Activated CD4-positive, alpha-beta T cell treated with anti-CD3 and anti-CD28 coated beads for 48 hours (primary cell): ENCODE data around the gene ADCY4.

Experiments used
- DNase-seq: peaks from one replicate; pipeline ENCODE4 v3.0.0-alpha.2; 2020

Gene ADCY4

DNA sequence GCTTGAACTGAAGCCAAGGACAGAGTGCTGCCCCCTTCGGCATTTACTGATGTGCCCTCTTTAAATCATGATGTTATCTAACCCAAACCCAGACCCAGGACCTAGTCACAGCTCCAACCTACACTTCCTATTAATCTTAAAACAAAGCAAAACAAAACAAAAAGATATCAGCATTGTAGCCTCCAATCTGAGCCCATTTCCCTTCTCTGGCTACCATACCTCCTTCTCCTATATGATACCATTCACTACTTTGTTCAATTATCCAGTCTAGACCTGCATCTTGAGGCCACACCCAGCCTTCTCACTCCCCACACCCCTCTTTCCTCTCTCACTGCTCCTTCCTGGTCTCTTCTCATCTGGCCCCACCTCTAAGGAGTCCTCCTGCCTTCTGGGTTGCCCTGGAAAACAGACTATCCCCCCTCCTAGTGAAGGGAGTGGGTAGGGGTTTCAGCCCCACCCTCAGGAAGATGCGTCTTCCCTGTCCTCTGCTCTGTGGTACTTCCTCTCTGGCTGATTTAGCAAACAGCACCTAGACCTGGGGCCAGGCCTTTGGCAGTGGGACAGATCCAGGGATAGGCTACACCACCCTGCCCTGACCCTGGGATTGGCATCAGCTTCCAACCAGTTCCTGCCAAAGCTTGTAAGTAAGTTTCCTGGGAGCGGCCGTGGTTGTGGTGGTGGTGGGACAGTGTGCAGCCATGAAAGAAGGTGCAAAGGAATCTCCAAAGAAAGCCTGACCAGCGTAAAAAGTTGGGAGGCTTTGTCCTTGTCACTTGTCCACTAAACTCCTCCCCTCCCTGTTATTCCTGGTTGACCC is 20.3 kb downstream of the ADCY4 start:
- DNase-seq, result no peak

DNA sequence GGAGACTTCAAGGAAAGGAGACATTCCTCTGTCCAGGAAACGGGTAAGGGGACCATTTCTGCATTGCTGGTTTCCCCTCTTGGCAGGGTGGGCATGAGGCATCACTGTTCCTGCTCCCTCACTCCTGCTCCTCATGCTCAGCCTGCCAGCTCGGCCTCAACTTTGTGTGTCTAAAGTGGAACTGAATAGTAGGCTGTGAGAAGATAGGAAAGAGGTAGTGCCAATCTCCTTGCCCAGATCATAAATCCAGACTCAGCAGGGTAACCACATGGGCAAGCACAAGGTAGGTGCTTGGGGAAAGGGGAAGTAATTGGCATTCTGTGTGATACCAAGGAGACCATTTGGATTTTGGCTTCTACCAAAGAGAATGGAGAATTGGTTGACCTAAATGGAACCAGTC is 21.0 kb downstream of the ADCY4 start:
- no peak for DNase-seq

DNA sequence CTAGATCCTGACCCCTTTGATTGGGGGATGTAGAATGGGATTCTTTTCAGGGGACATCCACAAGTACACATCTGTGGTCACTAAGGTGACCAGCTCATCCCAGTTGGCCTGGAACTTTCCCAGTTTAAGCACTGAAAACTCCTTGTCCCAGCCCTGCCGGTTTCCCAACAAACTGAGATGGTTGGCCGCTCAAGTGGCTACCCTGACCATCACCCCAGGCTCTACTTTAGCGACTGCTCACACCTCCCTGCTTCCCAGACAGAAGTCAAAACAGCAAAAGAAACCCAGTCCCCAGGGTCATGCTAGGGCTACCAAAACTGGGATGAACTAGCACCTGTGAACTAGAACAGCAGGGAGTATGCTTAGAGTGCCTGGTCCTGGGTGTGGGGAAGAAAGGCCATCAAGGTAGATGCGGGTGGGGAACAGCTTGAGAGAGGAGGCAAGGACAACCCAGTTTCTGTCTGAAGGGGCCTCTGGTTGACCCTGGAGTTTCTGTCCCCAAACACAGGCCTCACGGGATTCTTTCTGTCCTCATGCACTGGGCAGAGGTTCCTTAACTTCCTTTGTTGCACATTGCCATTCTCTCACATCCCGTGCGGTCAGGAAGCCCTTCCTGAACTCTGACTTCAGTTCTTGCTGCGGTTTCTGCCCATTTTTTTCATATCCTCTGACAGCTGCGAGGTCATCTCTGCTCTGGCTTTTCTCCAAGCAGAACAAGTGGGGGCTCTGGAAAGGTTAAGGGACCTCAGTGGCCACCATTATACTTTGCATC is 21.9 kb downstream of the ADCY4 start:
- peak; percentile 23 for DNase-seq

DNA sequence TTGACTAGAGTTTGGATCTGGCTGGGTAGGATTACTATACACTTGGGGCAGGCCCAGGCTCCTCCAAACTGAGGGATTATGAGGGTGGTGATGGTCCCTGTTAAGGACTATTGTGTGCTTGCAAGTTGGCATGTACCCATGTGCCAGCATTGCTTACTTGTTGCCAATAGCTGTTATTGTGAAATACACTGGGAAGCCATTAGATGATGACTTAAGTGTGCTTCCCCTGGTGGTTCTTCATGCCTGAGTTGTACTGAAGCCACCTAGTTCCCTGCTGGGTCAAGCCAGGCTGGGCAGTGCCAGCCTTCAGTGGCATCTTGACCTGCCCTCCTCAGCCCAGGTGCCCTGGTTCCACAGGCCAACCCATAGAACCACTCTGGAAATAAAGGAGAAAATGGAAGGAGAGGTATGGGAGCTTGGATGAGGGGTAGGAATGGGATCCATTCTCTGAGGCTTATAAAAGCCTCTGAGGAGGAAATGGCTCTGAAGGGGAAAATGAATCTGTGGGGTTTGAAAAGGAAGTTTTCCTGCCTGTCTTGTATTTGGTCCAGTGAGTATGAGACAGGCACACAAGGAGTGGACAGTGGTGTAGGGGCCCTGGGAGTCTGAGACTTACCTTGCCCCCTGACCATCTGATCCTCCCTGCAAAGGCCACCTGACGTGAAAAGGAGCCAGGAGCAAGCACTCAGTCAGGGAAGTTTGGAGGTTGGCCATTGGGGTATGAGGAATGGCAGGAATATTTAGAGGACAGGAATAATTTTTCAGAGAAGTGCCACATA is 22.8 kb downstream of the ADCY4 start:
- no peak for DNase-seq

DNA sequence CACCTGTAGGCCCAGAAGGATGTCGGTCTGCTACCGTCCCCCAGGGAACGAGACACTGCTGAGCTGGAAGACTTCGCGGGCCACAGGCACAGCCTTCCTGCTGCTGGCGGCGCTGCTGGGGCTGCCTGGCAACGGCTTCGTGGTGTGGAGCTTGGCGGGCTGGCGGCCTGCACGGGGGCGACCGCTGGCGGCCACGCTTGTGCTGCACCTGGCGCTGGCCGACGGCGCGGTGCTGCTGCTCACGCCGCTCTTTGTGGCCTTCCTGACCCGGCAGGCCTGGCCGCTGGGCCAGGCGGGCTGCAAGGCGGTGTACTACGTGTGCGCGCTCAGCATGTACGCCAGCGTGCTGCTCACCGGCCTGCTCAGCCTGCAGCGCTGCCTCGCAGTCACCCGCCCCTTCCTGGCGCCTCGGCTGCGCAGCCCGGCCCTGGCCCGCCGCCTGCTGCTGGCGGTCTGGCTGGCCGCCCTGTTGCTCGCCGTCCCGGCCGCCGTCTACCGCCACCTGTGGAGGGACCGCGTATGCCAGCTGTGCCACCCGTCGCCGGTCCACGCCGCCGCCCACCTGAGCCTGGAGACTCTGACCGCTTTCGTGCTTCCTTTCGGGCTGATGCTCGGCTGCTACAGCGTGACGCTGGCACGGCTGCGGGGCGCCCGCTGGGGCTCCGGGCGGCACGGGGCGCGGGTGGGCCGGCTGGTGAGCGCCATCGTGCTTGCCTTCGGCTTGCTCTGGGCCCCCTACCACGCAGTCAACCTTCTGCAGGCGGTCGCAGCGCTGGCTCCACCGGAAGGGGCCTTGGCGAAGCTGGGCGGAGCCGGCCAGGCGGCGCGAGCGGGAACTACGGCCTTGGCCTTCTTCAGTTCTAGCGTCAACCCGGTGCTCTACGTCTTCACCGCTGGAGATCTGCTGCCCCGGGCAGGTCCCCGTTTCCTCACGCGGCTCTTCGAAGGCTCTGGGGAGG is 23.9 kb downstream of the ADCY4 start, which contains the start of gene LTB4R:
TSS of gene LTB4R (plus strand) at position 857 of the 959 bp plus-strand sequence. CDS start 4,150 bp downstream, outside the sequence.
- peak; percentile 73 for DNase-seq

DNA sequence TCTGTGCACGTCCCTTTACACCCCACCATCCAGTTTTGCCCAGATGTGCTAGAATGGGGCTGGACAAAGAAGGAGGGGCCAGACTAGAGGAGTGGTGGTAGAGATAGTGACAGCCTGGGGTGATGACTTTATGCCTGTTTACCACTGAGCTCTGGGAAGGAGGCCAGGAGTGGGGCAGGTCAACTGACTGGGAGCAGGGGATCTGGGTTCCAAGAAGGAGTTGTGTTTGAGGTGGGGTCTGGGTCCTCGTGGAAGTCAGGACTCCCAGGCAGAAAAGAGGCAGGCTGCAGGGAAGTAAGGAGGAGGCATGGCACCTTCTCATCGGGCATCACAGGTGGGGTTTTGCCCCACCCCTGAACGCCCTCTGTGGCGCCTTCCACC is 24.6 kb downstream of the ADCY4 start:
- no peak for DNase-seq

DNA sequence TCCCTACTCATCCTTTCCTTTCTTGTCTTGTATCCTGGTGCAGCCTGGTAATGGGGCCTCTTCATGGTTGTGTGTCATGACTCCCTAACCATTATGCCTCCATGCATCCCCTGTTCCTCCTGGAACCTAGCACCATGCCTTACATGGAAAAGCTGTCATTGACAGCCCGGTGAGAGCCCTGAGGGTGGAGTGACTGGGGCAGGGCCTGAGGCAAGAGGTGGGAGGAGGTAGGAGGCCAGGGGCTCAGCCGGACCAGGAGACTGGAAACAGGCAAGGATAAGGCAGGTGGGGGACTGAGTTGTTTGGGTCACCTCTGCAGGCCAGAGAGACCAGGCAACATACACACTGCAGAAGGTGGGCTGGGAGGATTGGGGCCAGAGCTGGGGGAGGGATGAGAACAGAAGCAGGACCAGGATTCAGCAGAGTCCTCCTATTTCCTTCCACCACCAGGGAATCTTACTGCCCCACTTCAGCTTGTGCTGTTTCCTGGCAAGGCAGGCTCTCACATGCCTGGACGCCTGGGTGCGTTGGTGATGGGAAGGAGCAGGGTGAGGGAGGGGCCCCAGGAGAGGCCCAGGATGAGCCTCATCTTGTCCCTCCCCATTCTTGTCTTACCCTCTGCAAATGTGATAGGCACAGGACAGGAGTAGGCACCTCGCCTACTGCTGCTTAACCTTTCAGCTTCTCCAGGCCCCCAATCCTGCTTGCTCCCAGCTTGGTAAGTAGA is 25.2 kb downstream of the ADCY4 start, which contains the start of gene LTB4R2:
TSS of gene LTB4R2 (plus strand) at position 603 of the 727 bp plus-strand sequence. CDS start 525 bp downstream, outside the sequence.
- no peak for DNase-seq

DNA sequence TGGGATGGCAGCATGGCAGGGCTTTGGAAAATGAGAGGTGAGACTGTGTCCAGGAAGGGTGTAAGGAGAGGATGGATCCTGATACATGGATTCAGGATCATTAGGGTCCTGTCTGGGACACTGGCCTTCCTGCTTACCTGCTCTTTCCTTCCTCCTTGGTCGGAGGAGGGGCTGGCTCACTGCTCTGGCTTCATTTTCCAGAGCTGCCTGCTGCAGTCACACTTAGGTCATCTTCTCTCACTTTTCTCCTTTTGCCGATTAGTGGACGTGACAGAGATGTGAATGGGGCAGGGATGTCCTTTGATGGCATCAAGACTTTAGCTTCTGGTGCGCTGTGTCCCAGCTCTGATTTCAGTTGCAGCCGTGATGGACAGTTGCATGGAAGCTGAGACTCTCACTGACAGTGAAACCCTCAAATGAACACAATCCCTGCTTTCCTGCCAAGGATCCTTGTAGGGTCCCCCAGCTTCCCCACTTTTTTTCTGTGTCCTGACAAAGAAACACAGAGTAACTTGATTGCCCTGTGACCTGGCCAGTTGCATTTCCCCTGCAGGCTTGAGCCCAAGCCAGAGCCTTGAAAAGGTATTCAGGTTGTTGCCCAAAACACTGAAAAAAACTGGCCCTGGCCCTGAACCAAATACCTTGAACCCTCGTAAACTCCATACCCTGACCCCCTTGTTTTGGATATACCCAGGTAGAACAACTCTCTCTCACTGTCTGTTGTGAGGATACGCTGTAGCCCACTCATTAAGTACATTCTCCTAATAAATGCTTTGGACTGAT is 26.3 kb downstream of the ADCY4 start:
- no peak for DNase-seq

DNA sequence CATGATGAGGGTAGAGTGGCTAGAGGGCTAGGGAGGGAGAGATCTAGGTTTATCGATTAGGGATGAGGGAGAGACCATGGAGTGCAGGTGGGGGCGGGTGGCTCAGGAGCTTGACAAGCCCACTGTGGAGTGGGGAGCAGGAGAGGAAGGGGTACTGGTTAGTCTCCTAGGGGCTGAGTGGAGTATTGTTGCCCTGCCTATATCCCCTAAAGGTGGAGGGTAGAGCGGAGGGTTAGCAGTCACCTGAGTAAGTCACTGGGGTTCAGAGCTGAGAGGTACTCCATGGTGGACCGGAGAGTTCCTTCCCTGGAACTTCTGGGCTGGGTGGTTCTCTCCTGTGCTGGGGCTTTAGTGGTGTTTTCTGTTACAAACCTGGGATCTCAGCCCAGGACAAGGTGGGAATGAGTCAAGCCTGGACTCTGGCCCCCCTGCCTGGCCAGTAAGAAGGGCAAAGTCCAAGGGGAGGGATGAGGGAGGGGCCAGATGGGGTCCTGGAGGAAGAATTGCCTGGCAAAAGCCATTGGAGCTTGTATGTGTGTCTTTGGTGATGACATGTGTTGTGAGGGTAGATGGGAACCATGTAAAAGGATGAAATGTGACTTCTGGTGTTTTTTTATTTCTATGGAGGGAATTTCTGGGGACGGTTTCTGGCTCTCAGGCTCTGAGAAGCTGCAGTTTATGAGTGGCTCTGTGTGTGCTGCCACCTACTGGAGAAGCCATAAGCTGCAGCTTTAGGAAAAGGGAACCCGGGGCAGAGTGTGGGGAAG is 27.1 kb downstream of the ADCY4 start, which contains the start of gene CIDEB:
TSS of gene CIDEB (minus strand) at position 403 of the 767 bp plus-strand sequence. CDS start at position 284, 119 bp downstream.
- peak; percentile 73 for DNase-seq

DNA sequence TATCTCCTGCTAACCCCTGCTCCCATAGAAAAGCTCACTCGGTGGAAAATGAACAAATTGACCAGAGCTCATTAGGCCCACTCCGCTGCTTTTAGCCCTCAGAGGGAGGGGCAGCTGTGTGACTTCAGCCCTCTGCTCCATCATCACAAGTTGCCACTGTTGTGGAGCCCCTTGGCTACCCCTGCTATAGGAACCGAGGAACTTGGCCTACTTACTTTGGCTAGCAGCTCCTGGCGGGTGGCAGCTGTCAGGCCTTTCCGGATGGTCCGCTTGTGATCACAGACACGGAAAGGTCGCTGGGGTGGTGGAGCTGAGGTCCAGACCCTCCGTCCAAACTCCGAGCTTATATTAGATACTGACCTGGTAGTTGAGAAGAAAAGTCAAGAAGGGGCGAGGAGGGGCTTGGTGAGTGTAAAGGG is 27.7 kb downstream of the ADCY4 start:
- DNase-seq, result no peak

DNA sequence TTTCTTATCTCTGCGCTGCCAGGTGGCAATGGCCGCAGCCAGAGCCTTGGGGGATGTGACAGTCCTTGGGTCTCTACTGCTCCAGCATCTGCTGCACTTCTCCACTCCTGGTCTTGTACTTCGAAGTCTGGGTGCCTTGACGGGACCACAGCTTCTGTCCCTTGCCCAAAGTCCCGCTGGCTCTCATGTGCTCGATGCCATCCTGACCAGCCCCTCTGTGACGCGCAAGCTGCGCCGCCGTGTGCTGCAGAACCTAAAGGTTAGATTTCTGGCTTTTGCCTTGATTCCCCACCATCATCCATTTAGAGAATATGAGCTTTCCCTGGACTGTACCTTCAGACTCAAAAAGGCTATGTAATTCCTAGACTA is 30.9 kb downstream of the ADCY4 start:
- DNase-seq, result no peak

DNA sequence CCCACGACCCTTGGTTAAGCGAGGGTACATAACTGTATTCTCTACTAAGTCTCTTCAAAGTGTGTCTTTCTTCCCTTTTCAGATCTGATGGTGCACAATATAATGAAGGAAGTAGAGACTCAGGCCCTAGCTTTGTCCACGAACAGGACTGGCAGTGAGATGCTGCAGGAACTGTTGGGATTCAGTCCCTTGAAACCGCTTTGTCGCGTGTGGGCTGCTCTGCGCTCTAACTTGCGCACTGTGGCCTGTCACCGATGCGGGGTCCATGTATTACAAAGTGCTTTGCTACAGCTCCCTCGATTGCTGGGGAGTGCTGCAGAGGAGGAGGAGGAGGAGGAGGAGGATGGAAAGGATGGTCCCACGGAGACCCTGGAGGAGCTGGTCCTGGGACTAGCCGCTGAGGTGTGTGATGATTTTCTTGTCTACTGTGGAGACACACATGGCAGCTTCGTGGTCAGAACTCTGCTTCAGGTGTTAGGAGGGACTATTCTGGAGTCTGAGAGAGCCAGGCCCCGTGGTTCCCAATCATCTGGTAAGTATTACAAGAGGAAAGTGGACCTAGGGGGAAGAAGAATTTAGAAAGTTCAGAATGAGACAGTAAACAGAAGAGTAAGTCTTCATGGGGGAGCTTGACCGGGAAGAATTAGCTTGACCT is 34.4 kb downstream of the ADCY4 start:
- no peak for DNase-seq

DNA sequence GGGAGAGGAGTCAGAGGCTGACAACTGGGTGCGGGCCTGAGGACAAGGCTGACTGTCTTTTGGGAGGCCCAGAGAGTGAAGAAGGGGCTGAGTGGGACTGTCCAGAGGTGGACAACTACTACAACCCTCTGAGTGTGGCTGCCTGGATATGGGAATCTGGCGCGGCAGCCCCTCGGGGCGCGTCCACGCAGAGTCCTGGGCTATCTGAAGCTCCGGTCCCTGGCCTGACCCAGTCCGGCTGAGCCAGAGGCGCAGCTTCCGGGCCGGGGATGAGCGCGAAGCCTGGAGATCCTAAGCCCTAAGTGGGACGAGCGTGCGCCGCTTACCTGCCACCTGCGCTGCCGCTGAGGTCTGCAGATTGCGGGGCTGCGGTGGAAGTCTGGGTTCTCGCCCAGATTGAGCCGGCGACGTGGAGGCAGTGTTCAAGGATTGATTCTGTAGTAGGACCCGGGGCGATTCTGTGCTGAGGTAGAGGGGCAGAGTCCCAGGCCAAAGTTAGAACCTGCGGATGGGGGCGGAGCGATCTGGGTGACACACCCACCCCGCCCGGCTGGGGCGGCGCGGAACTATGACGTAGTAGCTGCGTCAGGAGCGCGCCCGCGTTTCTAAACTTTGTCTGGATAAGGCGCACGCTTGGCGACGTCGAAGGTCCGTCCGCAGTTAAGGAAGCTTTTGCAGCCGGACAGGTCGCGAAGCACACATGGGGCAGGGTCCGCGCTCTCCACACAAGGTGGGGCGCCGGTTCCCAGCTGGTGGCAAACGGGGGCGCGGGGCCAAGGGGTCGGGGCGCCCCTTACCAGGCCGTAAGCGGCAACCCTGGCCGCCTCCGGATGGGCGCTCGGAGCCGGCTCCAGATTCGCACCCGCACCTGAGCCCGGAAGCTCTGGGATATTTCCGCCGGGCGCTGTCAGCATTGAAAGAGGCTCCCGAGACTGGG is 35.3 kb downstream of the ADCY4 start, which contains the start of the genes DHRS1 and NOP9:
TSS of gene DHRS1 (minus strand) at position 526 of the 937 bp plus-strand sequence. CDS start 674 bp downstream, outside the sequence.
TSS of gene NOP9 (plus strand) at position 596 of the 937 bp plus-strand sequence. CDS start at position 701, 105 bp downstream.
- DNase-seq, result peak; percentile 95

DNA sequence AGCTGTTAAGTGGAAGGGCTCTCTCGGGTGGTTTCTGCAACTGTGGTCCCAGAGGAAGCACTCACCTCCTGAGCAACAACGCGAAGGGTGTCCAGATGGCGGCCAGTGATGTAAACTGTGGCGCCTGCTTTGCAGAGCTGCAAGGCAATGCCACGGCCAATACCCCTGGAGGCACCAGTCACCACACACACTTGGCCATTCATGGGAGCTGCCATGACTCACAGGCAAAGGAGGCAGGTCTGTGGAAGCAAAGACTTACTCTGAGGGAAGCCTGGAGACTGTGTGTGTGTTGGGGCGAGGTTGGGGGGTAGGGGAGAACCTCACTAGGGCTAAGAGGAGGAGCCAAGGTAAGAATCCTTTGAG is 36.0 kb downstream of the ADCY4 start:
- DNase-seq, result peak; percentile 32

DNA sequence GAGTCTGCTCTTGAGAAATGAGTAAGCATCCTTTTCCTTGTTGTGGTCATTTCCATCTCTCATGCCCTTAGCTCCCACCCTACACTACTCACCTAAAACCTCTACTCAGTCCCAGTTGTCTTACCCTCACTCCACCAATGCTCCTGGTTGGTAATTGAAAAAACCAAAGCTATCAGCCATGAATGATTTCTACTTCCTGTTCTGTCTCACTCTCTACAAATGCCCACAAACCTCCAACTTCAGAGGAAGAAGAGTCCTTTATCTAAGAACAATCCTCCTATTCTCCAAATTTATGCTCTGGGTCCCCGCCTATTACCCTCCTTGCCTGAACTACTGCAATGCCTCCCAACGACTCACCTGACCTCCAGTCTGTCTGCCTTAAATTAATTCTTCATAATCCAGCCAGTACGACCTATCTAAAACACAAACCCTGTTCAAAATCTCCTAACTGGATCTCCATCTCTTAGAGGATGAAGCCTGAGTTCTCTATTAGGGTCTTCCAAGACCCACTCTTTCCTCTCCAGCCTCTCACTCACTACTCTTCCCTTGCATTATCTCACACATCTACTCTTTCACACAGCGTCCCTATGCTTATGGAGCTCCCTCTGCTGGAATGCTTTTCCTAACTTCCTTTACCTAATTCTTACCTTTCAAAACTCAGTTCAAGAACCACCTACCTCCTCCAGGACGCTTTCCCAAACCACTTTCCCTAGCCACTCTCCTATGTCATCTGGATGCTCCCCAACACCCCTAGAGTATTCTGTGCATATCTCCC is 37.5 kb downstream of the ADCY4 start:
- DNase-seq, result no peak

DNA sequence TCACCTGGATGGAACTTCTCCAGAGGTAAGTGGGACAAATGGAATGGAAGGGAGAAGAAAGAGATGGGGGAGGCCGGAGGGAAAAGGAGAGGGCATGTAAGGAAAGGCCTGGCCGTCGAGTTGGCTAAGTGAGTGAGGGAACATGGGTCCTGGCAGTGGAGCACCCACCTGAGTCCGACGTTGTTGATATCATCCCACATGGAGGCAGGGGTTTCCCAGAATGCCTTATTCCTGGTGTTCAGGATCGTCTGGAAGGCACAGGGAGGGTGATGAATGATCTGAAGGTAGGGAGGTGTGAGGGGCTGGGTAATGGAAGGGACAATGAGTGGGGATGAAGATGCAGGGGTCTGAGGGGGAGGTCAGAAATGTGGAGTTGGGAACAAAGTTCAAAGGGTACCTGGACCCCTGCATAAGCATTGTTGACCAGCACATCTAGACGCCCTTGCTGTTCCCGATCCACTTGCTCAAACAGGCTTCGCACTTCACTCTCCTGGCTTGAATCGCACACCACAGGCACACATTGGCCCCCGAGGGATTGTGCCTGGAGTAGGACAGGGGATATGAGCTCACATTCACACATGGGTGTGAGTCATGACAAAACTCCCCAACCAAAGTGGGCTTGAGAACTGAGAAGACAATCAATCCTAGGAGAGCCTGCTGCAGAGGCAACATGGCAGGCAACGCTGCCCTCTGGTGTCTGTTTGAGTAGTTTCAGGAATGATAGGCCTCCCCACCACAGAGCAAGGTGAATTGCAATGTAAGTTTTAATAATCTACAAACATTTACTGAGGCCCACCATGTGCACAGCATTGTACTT is 38.3 kb downstream of the ADCY4 start:
- peak; percentile 83 for DNase-seq
